22Rv1 (cell line): ENCODE results near the gene KRTAP4-6.
"Not testable (repeated sequence)": the region's sequence is repeated elsewhere in the genome, so short reads cannot be mapped to it uniquely, and the experiment has no call there.

Experiments used
- CTCF ChIP-seq: fragments of 450-650 bp; IDR thresholded peaks from 2 replicates; pipeline ENCODE4 v1.5.1; 2017; ENCODE audit warnings: mild to moderate bottlenecking
- ZFX ChIP-seq: fragments of 450-650 bp; IDR thresholded peaks from 2 replicates; pipeline ENCODE4 v1.6.1; 2017; ENCODE audit warnings: antibody characterized with exemption, borderline replicate concordance

GRCh38 chr17:41104386-41105038, 35.8 kb downstream of the KRTAP4-6 start:
- not testable (repeated sequence) for TF ChIP-seq CTCF, ZFX
